ENCODE measurements around the gene ITSN2. TPM values are rescaled to one million over a fixed set of nuclear protein-coding genes. Genes with fewer than 3 reads are reported as not detected.
A peak's percentile ranks its signal among the peaks of the same experiment; 100 is the strongest.

ITSN2 gene
- total RNA-seq, 1 experiment from 2014 or later: 10.3 TPM

DNA sequence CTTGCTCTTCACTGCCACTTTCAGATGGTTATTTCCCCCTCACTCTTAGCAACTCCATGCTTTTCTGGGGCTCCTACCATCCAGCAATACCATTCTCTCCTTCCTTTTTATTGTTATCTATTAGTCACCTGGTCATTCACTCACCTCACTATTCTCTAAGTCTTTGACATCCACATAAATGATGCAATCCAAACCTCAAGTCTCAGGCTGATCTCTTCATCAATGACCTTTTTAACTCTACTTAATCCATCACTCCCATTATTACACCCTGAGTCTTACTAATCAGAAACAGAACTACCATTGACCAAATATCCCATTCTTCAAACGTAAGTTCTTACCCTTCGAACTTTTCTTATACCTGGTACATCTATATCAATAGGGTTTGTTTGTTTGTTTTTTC is 79.7 kb downstream of the ITSN2 start:
- H3K4me3 ChIP-seq (ENCODE audit: insufficient read depth, low read depth, low read length): no peak overlapping the region
- H3K27me3 ChIP-seq (ENCODE audit: control insufficient read depth, insufficient read depth, low read length): no peaks in the 10 kb centered on the region; the same call in 1 of the 2 replicates
- H3K36me3 ChIP-seq (replicated peaks; ENCODE audit: control insufficient read depth, insufficient read depth, low read length): no peaks in the 10 kb centered on the region
- no peak for DNase-seq

DNA sequence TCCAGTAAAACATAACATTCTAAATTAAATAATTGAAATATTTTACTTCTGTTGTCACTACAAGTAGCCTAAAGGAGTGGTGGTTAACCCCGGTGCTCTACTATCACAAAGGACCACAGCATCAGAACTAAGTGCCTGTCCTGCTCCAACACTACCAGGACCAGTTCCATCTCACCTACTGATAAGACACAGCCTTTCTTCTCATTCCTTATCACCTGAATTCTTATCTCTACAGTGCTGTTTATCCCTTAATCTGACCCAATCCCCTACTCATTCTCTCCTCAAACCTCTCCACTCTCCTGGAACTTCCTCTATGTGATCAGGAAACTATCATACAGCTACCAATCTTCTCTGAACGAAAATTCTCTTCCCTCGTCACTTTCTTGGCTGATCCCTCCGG is 80.2 kb downstream of the ITSN2 start:
- Histone ChIP-seq H3K4me3 (ENCODE audit: insufficient read depth, low read depth, low read length) (no peak overlapping the region), H3K27me3 (ENCODE audit: control insufficient read depth, insufficient read depth, low read length) (no peaks in the 10 kb centered on the region; the same call in 1 of the 2 replicates), H3K36me3 (replicated peaks; ENCODE audit: control insufficient read depth, insufficient read depth, low read length) (no peaks in the 10 kb centered on the region)
- no peak for DNase-seq

DNA sequence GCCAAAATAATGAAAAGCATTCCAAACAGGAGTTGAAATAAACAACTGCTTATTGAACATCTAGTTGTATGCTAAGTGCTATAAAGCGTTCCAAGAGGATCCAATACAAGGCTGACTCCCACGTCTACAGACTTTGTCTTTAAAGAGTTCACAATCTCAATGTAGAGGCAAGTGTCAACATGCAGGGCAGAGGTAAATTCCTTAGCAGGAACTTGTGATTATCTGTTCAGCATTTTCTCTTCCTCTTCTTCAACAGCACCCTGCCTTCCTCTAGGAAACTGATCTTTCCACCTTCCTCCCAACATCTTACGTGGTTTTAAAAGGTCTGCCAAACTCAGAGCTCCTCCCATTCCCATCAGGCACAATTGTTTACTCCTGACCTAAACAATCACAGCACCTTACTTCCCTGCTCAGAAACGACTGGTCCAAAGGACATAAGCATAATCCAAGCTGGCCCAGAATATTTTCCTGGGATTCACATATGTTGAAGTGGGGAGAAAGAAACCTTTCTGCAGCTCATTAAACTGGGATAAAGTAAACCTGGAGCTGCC is 83.9 kb downstream of the ITSN2 start:
- no peaks in the 10 kb centered on the region for H3K27me3 ChIP-seq (ENCODE audit: control insufficient read depth, insufficient read depth, low read length)

DNA sequence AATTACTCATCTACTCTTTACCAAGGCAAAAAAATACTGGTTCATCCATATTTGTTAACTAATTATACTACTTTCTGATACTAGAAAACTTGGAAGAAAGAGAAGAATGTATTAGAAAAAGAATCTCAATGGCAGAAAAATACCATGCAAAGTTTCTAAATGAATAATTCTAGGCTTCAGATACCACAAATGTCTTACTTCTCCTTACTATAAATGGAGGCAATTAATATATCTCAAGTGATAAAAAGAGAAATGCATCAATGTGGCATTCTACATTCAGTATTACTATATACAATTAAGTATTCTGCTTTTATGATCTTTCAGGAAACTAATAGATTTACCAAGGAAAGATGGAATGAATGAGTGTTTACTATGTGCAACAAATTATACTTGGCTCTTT is 85.5 kb downstream of the ITSN2 start:
- Histone ChIP-seq H3K4me3 (ENCODE audit: insufficient read depth, low read depth, low read length) (no peak overlapping the region), H3K27me3 (ENCODE audit: control insufficient read depth, insufficient read depth, low read length) (no peaks in the 10 kb centered on the region), H3K36me3 (replicated peaks; ENCODE audit: control insufficient read depth, insufficient read depth, low read length) (no peaks in the 10 kb centered on the region; the same call in 1 of the 2 replicates)
- DNase-seq: no peak

More for the DNA sequence above, 83.9 kb downstream of the ITSN2 start:
- peak; percentile 8 for DNase-seq
- Histone ChIP-seq H3K36me3 (replicated peaks; ENCODE audit: control insufficient read depth, insufficient read depth, low read length) (no peaks in the 10 kb centered on the region), H3K4me3 (ENCODE audit: insufficient read depth, low read depth, low read length) (no peak overlapping the region)

DNA sequence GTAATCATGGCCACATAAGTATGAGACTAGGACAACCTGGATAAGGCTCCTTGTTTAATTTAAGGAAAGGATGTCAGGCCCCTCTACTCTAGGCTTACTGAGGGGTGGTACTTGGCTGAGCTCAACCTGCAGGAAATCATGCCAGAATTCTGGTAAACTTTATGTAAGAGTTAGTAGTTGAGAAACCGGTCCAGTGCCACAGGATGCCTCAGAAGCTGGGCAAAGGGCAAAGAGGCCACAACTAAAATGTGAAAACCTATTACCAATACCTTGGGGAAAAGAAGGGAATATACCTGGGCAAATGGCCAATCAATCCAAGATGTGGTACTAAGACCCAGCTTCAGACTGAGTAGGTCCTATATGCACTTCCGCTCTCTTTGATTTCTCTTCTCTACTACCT is 86.7 kb downstream of the ITSN2 start:
- H3K4me3 ChIP-seq (ENCODE audit: insufficient read depth, low read depth, low read length): no peak overlapping the region
- H3K27me3 ChIP-seq (ENCODE audit: control insufficient read depth, insufficient read depth, low read length): no peaks in the 10 kb centered on the region
- no peaks in the 10 kb centered on the region; the same call in 1 of the 2 replicates for H3K36me3 ChIP-seq (replicated peaks; ENCODE audit: control insufficient read depth, insufficient read depth, low read length)
- DNase-seq: no peak

DNA sequence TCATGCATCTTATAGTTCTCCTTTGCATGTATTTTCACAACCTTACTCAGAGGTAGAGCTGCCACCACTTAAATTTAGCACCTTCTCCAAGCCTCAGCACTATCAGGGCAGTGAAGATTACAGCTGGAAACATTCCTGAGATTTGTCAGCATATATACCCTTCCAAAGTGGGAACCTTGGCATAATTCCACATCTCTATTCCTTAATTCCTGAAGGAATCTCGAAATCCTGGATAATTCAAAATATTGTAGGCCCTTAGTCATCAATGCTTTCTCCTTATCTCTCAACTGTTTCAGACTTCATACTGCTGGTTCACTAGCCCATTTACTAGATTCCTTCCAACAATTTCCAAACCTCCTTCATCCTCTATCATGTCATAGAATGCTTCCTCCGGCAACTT is 87.4 kb downstream of the ITSN2 start:
- DNase-seq: no peak
- H3K4me3 ChIP-seq (ENCODE audit: insufficient read depth, low read depth, low read length): no peak overlapping the region
- no peaks in the 10 kb centered on the region for H3K27me3 ChIP-seq (ENCODE audit: control insufficient read depth, insufficient read depth, low read length)
- H3K36me3 ChIP-seq (replicated peaks; ENCODE audit: control insufficient read depth, insufficient read depth, low read length): no peaks in the 10 kb centered on the region; the same call in 1 of the 2 replicates

DNA sequence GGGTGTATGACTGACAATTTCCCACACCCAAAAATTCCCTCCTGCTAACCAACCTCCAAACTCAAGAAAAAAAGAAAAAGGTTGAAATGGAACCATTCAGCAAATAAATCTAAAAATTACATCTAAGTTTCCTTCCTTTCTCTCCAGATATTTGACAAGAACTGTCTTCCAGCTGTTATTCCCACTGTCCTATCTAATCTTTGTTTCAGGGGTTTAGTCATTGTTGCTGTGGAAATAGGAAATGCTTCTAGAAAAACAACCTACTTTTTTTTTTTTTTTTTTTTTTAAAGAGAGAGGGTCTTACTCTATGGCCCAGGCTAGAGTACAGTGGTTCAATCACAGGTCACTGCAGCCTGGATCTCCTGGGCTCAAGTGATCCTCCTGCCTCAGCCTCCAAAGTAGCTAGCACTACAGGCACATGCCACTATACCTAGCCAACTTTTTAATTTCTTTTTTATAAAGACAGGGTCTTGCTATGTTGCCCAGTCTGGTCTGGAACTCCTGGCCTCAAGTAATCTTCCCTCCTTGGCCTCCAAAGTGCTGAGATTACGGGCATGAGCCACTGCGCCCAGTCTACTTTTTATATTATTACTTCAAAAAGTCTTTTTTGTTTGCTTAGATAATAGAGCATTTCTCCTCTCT is 88.1 kb downstream of the ITSN2 start:
- no peaks in the 10 kb centered on the region for H3K27me3 ChIP-seq (ENCODE audit: control insufficient read depth, insufficient read depth, low read length)
- no peak for DNase-seq
- H3K4me3 ChIP-seq (ENCODE audit: insufficient read depth, low read depth, low read length): no peak overlapping the region
- H3K36me3 ChIP-seq (replicated peaks; ENCODE audit: control insufficient read depth, insufficient read depth, low read length): no peaks in the 10 kb centered on the region; the same call in 1 of the 2 replicates

DNA sequence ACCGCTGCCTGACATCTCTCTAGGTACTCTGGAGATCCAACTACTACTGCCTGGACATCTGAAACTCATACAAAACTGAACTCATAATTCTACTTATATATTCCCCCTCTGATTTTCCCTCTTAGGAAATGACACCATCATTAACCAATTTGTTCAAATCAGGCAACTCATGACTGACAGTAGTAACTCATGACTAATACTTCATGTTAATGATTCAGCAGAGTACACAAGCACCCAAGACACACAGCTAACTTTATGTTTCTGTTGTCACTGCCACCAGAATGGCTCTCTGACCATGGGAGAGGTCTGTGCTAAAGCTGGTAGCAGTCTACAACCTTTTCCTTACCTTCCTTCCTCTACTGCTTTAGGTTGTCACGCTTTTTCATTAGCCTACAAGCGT is 91.1 kb downstream of the ITSN2 start:
- Histone ChIP-seq H3K27me3 (ENCODE audit: control insufficient read depth, insufficient read depth, low read length) (no peaks in the 10 kb centered on the region), H3K4me3 (ENCODE audit: insufficient read depth, low read depth, low read length) (no peak overlapping the region), H3K36me3 (replicated peaks; ENCODE audit: control insufficient read depth, insufficient read depth, low read length) (no peaks in the 10 kb centered on the region; the same call in 1 of the 2 replicates)
- DNase-seq: no peak

DNA sequence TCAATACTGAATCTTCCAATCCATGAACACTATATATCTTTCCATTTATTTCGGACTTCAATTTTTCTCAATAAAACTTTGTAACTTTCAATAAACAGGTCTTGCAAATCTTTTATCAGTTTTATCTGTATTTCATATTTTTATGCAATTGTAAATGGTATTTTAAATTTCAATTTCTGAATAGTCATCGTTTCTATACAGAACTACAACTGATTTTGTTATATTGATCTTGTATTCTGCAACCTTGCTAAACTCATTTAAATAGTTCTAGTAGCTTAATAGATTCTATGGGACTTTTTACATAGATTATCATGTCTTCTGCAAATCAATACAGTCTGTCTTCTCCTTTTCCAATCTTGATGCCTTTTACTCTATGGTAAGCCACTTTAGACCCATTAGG is 95.1 kb downstream of the ITSN2 start:
- DNase-seq: no peak
- Histone ChIP-seq H3K4me3 (ENCODE audit: insufficient read depth, low read depth, low read length) (no peak overlapping the region), H3K27me3 (ENCODE audit: control insufficient read depth, insufficient read depth, low read length) (no peaks in the 10 kb centered on the region)

DNA sequence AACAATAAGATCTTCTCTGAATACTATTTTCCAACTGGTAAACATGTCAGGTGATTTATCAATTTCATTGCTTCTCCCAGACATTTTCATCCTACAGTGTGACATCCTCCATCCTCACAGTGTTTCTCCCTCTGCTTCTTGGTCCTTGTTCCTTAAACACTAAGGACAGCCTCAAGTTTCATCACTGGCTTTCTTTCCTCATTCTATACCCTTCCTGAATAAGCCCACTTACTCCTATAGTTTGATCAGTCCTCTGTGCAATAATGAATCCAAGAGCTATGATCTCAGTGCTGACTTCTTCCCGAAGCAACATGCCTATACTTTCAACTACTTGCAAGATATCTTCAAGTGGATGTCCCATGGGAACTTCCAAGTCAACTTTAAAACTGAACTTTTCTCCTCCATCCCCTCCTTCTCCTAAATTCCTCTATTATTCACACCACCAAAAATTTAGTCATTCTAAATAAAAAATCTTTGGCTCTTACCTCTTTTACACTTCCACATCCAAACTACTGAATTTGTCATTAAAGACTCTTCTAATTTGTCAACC is 97.8 kb downstream of the ITSN2 start:
- Histone ChIP-seq H3K36me3 (replicated peaks; ENCODE audit: control insufficient read depth, insufficient read depth, low read length) (no peaks in the 10 kb centered on the region), H3K27me3 (ENCODE audit: control insufficient read depth, insufficient read depth, low read length) (no peaks in the 10 kb centered on the region), H3K4me3 (ENCODE audit: insufficient read depth, low read depth, low read length) (no peak overlapping the region)
- DNase-seq: no peak

More for the DNA sequence above, 95.1 kb downstream of the ITSN2 start:
- H3K36me3 ChIP-seq (replicated peaks; ENCODE audit: control insufficient read depth, insufficient read depth, low read length): no peaks in the 10 kb centered on the region; the same call in 1 of the 2 replicates

DNA sequence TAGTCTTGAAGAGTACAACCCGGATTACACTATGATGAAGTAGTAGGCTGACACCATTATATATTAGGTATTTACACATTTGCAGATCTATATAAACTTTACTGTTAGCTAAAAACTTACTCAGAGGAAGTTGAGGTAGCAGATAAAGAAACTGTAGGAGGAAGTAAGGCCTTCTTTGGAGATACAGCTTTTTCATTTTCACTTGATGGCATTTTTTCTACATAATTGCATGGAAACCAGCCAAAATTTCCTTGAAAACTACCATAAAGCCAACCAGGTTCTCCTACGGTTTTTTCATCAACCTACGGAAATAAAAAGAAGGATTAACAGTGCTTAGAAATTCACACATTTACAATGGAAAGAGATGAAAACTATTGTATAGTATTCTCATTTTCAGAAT is 98.9 kb downstream of the ITSN2 start:
- no peak overlapping the region for H3K4me3 ChIP-seq (ENCODE audit: insufficient read depth, low read depth, low read length)
- H3K27me3 ChIP-seq (ENCODE audit: control insufficient read depth, insufficient read depth, low read length): no peaks in the 10 kb centered on the region
- DNase-seq: no peak
- no peaks in the 10 kb centered on the region for H3K36me3 ChIP-seq (replicated peaks; ENCODE audit: control insufficient read depth, insufficient read depth, low read length)

DNA sequence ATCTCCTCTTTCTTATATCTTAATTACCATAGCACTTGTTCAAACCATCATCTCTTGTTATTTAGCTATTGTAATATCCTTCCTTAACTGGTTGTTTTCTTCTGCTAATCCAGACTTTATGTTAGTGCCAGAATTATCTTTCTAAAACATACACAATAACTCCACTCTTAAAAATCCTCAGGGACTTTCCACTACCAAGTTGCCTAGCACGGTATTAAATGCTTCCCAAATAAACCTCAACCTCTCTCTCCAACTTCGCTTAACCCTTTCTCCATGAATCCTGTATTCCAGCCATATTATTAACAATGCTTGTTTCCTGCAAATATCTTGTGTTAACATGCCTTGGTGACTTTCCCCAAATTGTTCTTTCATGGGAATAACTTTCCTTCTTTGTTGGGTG is 101.0 kb downstream of the ITSN2 start:
- DNase-seq: no peak
- Histone ChIP-seq H3K36me3 (replicated peaks; ENCODE audit: control insufficient read depth, insufficient read depth, low read length) (no peaks in the 10 kb centered on the region), H3K4me3 (ENCODE audit: insufficient read depth, low read depth, low read length) (no peak overlapping the region), H3K27me3 (ENCODE audit: control insufficient read depth, insufficient read depth, low read length) (no peaks in the 10 kb centered on the region)

DNA sequence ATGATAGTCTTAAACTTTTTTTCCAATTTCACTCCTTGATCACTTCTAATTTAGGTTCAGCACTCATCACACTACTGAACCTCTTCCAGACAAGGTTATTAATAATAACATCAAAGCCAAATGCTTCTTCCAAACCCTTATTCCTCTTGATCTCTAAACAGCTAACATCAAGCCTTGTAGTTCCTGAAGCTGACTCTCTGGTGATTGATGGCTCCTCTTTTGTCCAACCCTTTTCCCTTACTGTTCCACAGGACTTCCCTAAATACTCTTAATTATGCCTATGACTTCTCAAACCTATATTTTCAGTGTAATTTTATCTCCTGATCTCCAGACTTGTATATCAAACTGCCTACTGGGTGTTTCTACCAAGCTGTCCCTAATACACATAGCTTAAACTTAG is 101.6 kb downstream of the ITSN2 start:
- DNase-seq: no peak
- no peaks in the 10 kb centered on the region for H3K36me3 ChIP-seq (replicated peaks; ENCODE audit: control insufficient read depth, insufficient read depth, low read length)
- H3K4me3 ChIP-seq (ENCODE audit: insufficient read depth, low read depth, low read length): no peak overlapping the region
- no peaks in the 10 kb centered on the region for H3K27me3 ChIP-seq (ENCODE audit: control insufficient read depth, insufficient read depth, low read length)

DNA sequence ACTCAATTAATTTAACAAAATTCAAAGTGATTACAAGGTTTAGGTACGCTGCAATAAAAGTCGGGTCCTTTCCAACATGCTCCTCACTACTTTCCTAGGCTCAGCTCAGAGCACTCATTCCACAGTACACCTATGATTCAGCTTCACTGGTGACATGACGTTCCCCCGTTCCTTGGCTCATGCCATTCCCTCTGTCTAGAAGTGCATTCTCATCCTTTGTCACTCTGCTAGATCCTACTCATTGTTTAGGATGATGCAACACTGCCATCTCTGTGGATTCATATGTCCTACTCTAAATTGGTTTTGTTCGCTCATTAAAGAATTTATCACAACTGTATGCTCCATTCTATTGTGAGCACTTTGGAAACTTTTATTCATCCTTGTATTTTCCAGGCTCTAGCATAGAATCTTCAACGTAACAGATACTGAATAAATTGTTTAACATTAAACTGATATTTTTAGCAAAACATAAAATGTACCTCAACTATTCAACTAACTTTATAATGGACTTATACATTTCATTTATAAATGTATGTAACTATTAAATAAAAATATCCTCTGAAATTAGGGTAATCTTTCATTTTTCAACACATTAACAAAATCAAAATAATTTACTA is 106.9 kb downstream of the ITSN2 start:
- no peaks in the 10 kb centered on the region for H3K27me3 ChIP-seq (ENCODE audit: control insufficient read depth, insufficient read depth, low read length)
- H3K4me3 ChIP-seq (ENCODE audit: insufficient read depth, low read depth, low read length): no peak overlapping the region
- no peak for DNase-seq
- no peaks in the 10 kb centered on the region for H3K36me3 ChIP-seq (replicated peaks; ENCODE audit: control insufficient read depth, insufficient read depth, low read length)

DNA sequence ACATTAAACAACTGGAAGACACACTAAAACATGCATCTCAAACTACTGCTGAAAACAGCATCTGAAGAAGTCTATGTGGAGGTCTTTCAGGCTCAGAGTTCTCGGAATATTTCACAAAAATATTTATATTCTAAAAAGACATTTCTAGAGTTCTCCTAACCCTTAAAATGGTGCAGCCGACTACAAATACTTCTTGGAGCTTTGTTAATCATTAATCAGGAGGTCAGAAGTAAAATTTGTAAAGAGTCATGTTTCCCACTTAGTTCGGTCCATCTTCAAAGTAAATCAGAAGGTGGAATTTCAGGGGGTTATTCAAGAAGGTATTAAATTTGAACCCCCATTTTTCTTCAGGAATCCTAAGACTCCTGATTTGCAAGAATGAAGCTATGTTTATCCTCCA is 112.7 kb downstream of the ITSN2 start:
- Histone ChIP-seq H3K27me3 (ENCODE audit: control insufficient read depth, insufficient read depth, low read length) (no peaks in the 10 kb centered on the region), H3K4me3 (ENCODE audit: insufficient read depth, low read depth, low read length) (no peak overlapping the region), H3K36me3 (replicated peaks; ENCODE audit: control insufficient read depth, insufficient read depth, low read length) (no peaks in the 10 kb centered on the region)
- no peak for DNase-seq
